Calu3 (cell line): ENCODE data around the gene COX6B2. TPM values are rescaled to one million over a fixed set of nuclear protein-coding genes. Genes with fewer than 3 reads are reported as not detected.

Experiments
- BruUV-seq: library from RNA; stranded (reverse); fragments of 400-500 nt; replicated peaks from 2 replicates; lab custom pipeline; 2021; lab: Mats Ljungman, UMichigan
- CTCF ChIA-PET: fragments of 300-600 bp; sonication (Branson Sonifier 250); formaldehyde crosslinking; loops from one replicate; lab custom pipeline; 2022; ENCODE audit warnings: antibody characterized with exemption; lab: Charles Lee
- DNase-seq: peaks from one replicate; pipeline ENCODE4 v3.0.0; 2022
- H3K27ac Mint-ChIP-seq: one replicate; pipeline ENCODE4 v1.8.0; 2022; ENCODE audit warnings: mixed read lengths; ENCODE audit not compliant: unreplicated experiment
- H3K27me3 Mint-ChIP-seq: one replicate; pipeline ENCODE4 v1.8.0; 2022; ENCODE audit warnings: mixed read lengths; ENCODE audit not compliant: unreplicated experiment
- H3K36me3 Mint-ChIP-seq: one replicate; pipeline ENCODE4 v1.8.0; 2022; ENCODE audit warnings: mild to moderate bottlenecking, moderate library complexity, mixed read lengths; ENCODE audit not compliant: insufficient read depth, unreplicated experiment
- H3K4me1 Mint-ChIP-seq: one replicate; pipeline ENCODE4 v1.8.0; 2022; ENCODE audit warnings: mild to moderate bottlenecking, low read depth, mixed read lengths; ENCODE audit not compliant: unreplicated experiment
- H3K4me3 Mint-ChIP-seq: one replicate; pipeline ENCODE4 v1.8.0; 2022; ENCODE audit warnings: mild to moderate bottlenecking, low read depth, moderate library complexity, mixed read lengths; ENCODE audit not compliant: unreplicated experiment
- H3K9me3 Mint-ChIP-seq: one replicate; pipeline ENCODE4 v1.8.0; 2022; ENCODE audit warnings: low read depth, mixed read lengths; ENCODE audit not compliant: unreplicated experiment
- intact Hi-C: fragments of 100-400 bp; cut with micrococcal nuclease; formaldehyde crosslinking; loops from one replicate; pipeline ENCODE4 v1.10.0; 2022; ENCODE audit not compliant: unreplicated experiment
- total RNA-seq: library from RNA; stranded (reverse); gene quantifications from 2 replicates; pipeline ENCODE4 v1.2.3, GENCODE V29; 2022
- TF ChIP-seq, protein P1 (sequence below): fragments of 200-600 bp; IDR thresholded peaks from one replicate; pipeline ENCODE4 v1.8.0; 2022; ENCODE audit warnings: antibody characterized with exemption; ENCODE audit not compliant: unreplicated experiment

COX6B2 gene
- total RNA-seq, 1 experiment from 2014 or later = 3.4 TPM

GRCh38 chr19:55383279-55384130 lies 29.0 kb upstream of the COX6B2 start:
- no TSS peak for BruUV-seq
- H3K36me3 Mint-ChIP-seq = peaks cover 78% of the 10 kb centered on the region
- H3K4me3 Mint-ChIP-seq = peak overlapping the region; percentile 91
- CTCF ChIA-PET = interaction anchor here (0.6 to 2.0 kb wide), 14 partner anchors 31 to 242 kb away, joined by 3 to 10 read pairs (median 4); partner anchors contain the start of genes DNAAF3, HSPBP1, KMT5C and PPP6R1
- no peaks in the 10 kb centered on the region for H3K9me3 Mint-ChIP-seq
- intact Hi-C loops = loop anchor here (5.0 to 10.0 kb wide), 4 partner anchors 46 to 251 kb away; partner anchors contain the start of genes KMT5C and TNNT1
- peak overlapping the region; percentile 83 for H3K27ac Mint-ChIP-seq
- H3K27me3 Mint-ChIP-seq = no peaks in the 10 kb centered on the region
- peak; percentile 76 for DNase-seq
- H3K4me1 Mint-ChIP-seq = peaks cover 35% of the 10 kb centered on the region
- TF ChIP-seq, protein P1, sequence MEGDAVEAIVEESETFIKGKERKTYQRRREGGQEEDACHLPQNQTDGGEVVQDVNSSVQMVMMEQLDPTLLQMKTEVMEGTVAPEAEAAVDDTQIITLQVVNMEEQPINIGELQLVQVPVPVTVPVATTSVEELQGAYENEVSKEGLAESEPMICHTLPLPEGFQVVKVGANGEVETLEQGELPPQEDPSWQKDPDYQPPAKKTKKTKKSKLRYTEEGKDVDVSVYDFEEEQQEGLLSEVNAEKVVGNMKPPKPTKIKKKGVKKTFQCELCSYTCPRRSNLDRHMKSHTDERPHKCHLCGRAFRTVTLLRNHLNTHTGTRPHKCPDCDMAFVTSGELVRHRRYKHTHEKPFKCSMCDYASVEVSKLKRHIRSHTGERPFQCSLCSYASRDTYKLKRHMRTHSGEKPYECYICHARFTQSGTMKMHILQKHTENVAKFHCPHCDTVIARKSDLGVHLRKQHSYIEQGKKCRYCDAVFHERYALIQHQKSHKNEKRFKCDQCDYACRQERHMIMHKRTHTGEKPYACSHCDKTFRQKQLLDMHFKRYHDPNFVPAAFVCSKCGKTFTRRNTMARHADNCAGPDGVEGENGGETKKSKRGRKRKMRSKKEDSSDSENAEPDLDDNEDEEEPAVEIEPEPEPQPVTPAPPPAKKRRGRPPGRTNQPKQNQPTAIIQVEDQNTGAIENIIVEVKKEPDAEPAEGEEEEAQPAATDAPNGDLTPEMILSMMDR = no peak

GRCh38 chr19:55382522-55383054 lies 28.1 kb upstream of the COX6B2 start:
- no peaks in the 10 kb centered on the region for H3K27me3 Mint-ChIP-seq
- DNase-seq = no peak
- BruUV-seq = TSS peak; percentile 45
- H3K36me3 Mint-ChIP-seq = peaks cover 69% of the 10 kb centered on the region
- TF ChIP-seq, protein P1 = no peak
- H3K9me3 Mint-ChIP-seq = no peaks in the 10 kb centered on the region
- H3K4me3 Mint-ChIP-seq = peak overlapping the region; percentile 91
- peak overlapping the region; percentile 9 for H3K27ac Mint-ChIP-seq
- H3K4me1 Mint-ChIP-seq = peaks cover 29% of the 10 kb centered on the region
- CTCF ChIA-PET = interaction anchor here (1.0 to 2.0 kb wide), 3 partner anchors 36 to 81 kb away, joined by 3 to 10 read pairs (median 7); partner anchors contain the start of gene KMT5C
- intact Hi-C loops = loop anchor here (5.0 to 10.0 kb wide), 4 partner anchors 45 to 252 kb away; partner anchors contain the start of genes KMT5C and TNNT1

DNA sequence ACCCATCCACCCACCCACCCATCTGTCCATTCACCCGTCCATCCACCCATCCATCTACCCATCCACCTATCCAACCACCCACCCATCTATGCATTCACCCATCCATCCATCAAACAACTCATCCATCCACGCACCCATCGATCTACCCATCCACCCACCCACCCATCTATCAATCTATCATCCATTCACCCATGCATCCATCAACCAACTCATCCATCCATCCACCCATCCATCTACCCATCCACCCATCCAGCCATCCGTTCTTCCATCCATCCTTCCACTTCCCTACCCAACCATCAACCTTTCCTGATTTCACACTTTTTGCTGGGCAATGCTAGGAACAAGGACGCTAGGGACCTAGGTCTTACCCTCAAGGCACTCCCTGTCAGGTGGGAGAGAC lies 27.5 kb upstream of the COX6B2 start:
- CTCF ChIA-PET = interaction anchor here (1.0 kb wide), 1 partner anchor 43 kb away, joined by 3 read pairs; the partner anchor contains the start of gene KMT5C
- no TSS peak for BruUV-seq
- TF ChIP-seq, protein P1 = no peak
- Mint-ChIP-seq H3K4me3 (peak overlapping the region; percentile 91), H3K27ac (peak overlapping the region; percentile 9), H3K27me3 (no peaks in the 10 kb centered on the region), H3K36me3 (peaks cover 63% of the 10 kb centered on the region), H3K4me1 (peaks cover 24% of the 10 kb centered on the region), H3K9me3 (no peaks in the 10 kb centered on the region)
- intact Hi-C loops = loop anchor here (5.0 to 10.0 kb wide), 4 partner anchors 45 to 253 kb away; partner anchors contain the start of genes KMT5C and TNNT1
- DNase-seq = no peak

GRCh38 chr19:55379174-55379573 lies 24.7 kb upstream of the COX6B2 start:
- Mint-ChIP-seq H3K36me3 (peaks cover 51% of the 10 kb centered on the region), H3K4me3 (no peak overlapping the region), H3K4me1 (peaks cover 26% of the 10 kb centered on the region), H3K27me3 (peaks cover 3% of the 10 kb centered on the region), H3K27ac (no peak overlapping the region), H3K9me3 (no peaks in the 10 kb centered on the region)
- no TSS peak for BruUV-seq
- no peak for DNase-seq
- intact Hi-C loops = no loop called here
- CTCF ChIA-PET = no interaction called here
- TF ChIP-seq, protein P1 = no peak
